GM19025 (cell line): Measurements from ENCODE around the gene BCAS3.
"Not testable (repeated sequence)": the region's sequence is repeated elsewhere in the genome, so short reads cannot be mapped to it uniquely, and the experiment has no call there.

Experiments used
- ATAC-seq: cut with Tn5 transposase; IDR thresholded peaks from one replicate; pipeline ENCODE4 v1.9.1; 2021; ENCODE audit warnings: mild to moderate bottlenecking, low read depth, moderate library complexity; ENCODE audit not compliant: unreplicated experiment

The BCAS3 gene

GRCh38 chr17:60677308-60678117 lies at the start of gene BCAS3:
Gene BCAS3, plus strand, starts transcription at chr17:60677851.
- ATAC-seq, result peak; percentile 96

DNA sequence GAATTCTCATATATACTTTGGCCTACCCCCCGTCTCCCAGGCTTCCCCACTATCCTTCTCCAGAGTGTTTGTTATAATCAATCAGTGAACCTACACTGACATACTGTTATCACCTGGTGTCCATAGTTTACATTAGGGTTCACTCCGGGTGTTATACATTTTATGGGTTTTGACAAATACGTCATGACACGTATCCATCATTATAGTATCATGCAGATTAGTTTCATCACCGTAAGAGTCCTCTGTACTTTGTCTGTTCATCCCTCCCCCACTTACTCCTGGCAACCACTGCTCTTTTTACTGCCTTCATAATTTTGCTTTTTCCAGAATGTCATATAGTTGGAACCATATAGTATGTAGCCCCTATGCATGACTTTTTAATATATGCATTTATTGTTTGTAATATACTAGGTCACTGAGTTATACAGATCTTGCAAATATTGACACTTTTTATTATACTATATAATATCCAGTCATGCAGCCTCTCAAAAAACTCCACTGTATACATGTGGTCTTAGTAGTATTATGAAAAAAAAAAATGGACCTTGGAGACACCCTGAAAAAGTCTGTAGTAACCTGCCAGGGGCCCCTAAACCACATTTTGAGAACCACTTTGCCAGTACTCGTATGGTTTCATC lies 49.3 kb upstream of the BCAS3 start:
- ATAC-seq, result no peak

DNA sequence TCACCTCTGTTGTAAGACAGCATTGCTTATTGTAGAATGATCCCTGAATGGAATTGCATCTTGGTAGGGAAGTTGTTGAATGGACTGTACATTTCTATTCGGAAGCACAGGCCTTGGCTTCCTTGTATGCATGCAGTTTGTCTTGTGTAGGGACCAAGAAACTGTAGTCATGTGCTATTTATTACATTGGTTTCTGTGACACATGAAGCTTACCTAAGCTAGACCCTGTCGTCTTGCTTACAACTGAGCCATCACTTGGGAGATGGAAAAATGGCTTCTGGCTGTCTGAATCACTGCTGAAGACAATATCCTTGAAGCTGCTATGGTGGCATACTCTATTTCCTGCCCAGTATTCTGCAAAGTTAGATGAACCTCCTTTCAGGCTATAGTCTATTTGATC lies 48.5 kb upstream of the BCAS3 start:
- no peak for ATAC-seq

GRCh38 chr17:60630352-60630751 lies 47.3 kb upstream of the BCAS3 start:
- no peak for ATAC-seq

- ATAC-seq, result no peak
These were observed 46.5 kb upstream of the BCAS3 start for GRCh38 chr17:60631119-60631518.

DNA sequence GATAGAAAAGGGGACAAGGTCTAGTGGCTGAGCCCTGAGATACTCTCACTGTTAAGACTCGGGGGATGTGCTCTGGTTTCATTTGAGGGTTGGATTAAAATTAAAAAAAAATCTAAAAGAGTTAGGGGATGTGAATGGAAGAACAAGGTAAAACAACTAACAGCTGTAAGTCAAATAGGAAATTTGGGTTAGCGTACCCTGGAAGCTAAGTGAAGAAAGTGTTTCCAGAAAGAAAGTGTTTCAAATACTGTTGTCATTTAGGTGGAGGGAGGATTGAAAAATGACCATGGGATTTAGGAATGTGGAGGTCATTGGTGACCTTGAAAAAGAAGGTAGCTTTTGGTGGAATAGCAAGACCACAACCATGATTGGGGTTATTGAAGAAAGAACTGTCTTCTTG lies 40.0 kb upstream of the BCAS3 start:
- ATAC-seq, result no peak

- ATAC-seq, result no peak
These were observed 38.7 kb upstream of the BCAS3 start for GRCh38 chr17:60639019-60639330.

GRCh38 chr17:60640503-60640902 lies 37.1 kb upstream of the BCAS3 start:
- no peak for ATAC-seq

GRCh38 chr17:60641126-60641525 lies 36.5 kb upstream of the BCAS3 start:
- no peak for ATAC-seq

GRCh38 chr17:60641810-60642220 lies 35.8 kb upstream of the BCAS3 start:
- no peak for ATAC-seq

DNA sequence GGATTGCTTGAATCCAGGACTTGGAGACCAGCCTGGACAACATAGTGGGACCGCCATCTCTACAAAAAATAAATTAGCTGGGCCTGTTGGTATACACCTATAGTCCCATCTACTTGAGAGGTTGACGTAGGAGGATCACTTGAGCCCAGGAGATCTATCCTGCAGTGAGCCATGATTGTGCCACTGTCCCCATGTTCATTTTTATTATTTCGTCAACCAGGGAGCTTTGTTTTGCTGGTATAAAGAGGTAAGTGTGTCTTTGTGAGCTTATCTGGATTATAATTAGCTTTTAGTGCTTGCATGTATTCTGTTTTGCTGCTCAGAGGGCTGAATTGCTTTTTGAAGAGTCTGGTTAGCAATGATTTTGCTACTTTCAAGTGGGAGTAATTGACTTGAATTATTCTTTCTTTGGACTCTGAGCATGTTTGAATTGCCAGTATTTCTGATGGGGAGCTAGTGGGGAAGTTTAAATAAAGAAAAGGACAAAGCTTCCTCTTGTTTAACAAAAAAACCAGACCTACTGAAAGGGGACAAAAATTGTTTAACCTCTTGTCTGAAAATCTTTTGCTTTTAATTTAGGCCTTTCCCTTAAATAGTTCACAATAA lies 31.6 kb upstream of the BCAS3 start:
- no peak for ATAC-seq

DNA sequence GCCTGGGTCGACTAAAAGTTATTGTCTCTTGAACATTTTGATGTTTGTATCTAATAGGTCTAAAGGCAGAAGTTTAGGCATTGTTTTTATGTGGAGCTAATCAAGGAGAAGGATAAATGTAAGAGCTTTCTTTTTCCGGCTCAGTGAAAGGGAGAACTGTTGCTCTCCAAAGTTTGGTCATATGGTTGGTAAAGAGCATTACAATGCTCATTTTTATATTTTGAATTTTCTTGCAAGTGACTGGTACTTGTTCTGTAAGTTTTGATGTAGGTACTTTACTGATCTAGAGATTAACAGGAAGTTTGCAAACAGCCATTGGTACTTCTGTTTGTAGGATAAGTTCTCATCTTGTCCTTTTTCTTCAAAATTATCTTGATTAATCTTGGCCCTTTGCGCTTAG lies 30.9 kb upstream of the BCAS3 start:
- no peak for ATAC-seq

GRCh38 chr17:60647705-60648104 lies 29.9 kb upstream of the BCAS3 start:
- no peak for ATAC-seq

GRCh38 chr17:60652454-60653247 lies 25.0 kb upstream of the BCAS3 start:
- peak; percentile 82 for ATAC-seq

DNA sequence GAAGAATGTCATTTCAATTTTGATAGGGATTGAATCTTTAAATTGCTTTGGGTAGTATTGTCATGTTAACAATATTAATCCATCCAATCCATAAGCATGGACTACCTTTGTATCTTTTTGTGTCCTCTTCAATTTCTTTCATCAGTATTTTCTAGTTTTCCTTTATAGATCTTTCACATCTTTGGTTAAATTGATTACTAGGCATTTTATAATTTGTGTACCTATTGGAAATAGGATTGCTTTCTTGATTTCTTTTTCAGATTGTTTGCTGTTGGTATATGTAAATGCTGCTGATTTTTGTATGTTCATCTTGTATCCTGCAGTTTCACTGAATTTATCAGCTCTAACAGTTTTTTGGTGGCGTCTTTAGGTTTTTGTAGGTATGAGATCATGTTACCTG lies 24.1 kb upstream of the BCAS3 start:
- no peak for ATAC-seq

GRCh38 chr17:60656499-60656898 lies 21.2 kb upstream of the BCAS3 start:
- ATAC-seq, result no peak

- no peak for ATAC-seq
These were observed 18.5 kb upstream of the BCAS3 start for GRCh38 chr17:60659156-60659555.

GRCh38 chr17:60661489-60661888 lies 16.2 kb upstream of the BCAS3 start:
- no peak for ATAC-seq

DNA sequence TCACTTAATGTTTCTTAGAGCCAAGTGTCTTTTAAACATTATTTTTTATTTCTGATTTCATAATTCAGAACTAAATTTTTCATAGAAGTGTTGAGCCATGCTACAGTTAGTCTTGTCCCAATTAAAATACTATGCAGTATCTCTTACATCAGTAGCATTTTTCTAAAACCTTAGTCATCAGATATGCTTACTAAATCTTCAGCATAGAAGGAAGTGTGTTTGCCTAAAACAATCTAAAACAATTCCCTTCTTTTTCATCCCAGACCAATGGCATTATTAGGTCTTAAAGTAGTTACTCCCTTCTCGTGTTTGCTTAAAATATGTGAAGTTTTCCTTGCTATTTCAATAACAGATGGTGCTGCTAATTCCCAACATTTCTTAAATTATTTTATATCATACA lies 13.6 kb upstream of the BCAS3 start:
- no peak for ATAC-seq

DNA sequence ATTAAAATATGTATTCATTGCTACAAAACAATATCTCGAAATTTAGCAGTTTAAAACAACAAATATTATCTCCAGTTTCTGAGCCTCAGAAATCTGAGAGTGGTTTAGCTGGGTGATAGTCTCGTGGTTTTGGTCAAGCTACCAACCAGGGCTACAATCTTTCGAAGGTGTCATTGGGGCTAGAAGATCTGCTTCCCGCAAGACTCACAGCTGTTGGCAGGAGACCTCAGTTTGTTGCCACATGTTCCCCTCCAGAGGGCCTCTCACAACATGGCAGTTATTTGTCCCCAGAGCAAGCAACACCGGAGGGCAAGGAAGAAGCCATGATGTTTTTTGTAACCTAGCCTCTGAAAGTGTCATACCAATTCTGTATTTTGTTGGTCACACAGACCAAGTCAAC lies 12.0 kb upstream of the BCAS3 start:
- no peak for ATAC-seq

- ATAC-seq, result not testable (repeated sequence)
These were observed 8.9 kb upstream of the BCAS3 start for GRCh38 chr17:60668741-60669140.
